ENCODE measurements around the gene ABHD5.

DNA sequence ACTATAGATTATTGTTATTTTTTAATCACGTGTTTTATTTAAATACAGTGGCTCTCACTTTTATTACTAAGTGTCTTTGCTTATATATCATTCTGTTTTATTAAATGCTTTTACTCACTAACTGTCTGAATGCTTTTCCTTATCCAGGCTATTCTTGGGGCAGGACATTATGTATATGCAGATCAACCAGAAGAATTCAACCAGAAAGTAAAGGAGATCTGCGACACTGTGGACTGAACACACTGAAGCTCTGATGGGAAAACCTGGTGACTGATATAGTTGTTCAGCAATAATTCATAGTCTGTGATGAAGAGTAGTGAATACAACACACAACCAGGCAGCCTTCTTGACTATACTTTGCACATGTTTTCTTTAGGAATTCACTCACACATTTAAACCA lies 27.6 kb downstream of the ABHD5 start:
- TF ChIP-seq POLR2A (IDR thresholded peaks at IDR 0.05), result no peak
- TF ChIP-seq, protein P1, sequence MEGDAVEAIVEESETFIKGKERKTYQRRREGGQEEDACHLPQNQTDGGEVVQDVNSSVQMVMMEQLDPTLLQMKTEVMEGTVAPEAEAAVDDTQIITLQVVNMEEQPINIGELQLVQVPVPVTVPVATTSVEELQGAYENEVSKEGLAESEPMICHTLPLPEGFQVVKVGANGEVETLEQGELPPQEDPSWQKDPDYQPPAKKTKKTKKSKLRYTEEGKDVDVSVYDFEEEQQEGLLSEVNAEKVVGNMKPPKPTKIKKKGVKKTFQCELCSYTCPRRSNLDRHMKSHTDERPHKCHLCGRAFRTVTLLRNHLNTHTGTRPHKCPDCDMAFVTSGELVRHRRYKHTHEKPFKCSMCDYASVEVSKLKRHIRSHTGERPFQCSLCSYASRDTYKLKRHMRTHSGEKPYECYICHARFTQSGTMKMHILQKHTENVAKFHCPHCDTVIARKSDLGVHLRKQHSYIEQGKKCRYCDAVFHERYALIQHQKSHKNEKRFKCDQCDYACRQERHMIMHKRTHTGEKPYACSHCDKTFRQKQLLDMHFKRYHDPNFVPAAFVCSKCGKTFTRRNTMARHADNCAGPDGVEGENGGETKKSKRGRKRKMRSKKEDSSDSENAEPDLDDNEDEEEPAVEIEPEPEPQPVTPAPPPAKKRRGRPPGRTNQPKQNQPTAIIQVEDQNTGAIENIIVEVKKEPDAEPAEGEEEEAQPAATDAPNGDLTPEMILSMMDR (IDR thresholded peaks at IDR 0.05), result no peak

Data from uterus (tissue), 2 donors.